LoVo (cell line): ENCODE measurements around the gene DHX34.
"Not testable (repeated sequence)": the region's sequence is repeated elsewhere in the genome, so short reads cannot be mapped to it uniquely, and the experiment has no call there.

ENCODE experiments used
- DNase-seq: peaks from one replicate; pipeline ENCODE4 v3.0.0-alpha.2; 2016; ENCODE audit warnings: low spot score

The DHX34 gene, protein sequence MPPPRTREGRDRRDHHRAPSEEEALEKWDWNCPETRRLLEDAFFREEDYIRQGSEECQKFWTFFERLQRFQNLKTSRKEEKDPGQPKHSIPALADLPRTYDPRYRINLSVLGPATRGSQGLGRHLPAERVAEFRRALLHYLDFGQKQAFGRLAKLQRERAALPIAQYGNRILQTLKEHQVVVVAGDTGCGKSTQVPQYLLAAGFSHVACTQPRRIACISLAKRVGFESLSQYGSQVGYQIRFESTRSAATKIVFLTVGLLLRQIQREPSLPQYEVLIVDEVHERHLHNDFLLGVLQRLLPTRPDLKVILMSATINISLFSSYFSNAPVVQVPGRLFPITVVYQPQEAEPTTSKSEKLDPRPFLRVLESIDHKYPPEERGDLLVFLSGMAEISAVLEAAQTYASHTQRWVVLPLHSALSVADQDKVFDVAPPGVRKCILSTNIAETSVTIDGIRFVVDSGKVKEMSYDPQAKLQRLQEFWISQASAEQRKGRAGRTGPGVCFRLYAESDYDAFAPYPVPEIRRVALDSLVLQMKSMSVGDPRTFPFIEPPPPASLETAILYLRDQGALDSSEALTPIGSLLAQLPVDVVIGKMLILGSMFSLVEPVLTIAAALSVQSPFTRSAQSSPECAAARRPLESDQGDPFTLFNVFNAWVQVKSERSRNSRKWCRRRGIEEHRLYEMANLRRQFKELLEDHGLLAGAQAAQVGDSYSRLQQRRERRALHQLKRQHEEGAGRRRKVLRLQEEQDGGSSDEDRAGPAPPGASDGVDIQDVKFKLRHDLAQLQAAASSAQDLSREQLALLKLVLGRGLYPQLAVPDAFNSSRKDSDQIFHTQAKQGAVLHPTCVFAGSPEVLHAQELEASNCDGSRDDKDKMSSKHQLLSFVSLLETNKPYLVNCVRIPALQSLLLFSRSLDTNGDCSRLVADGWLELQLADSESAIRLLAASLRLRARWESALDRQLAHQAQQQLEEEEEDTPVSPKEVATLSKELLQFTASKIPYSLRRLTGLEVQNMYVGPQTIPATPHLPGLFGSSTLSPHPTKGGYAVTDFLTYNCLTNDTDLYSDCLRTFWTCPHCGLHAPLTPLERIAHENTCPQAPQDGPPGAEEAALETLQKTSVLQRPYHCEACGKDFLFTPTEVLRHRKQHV

DNA sequence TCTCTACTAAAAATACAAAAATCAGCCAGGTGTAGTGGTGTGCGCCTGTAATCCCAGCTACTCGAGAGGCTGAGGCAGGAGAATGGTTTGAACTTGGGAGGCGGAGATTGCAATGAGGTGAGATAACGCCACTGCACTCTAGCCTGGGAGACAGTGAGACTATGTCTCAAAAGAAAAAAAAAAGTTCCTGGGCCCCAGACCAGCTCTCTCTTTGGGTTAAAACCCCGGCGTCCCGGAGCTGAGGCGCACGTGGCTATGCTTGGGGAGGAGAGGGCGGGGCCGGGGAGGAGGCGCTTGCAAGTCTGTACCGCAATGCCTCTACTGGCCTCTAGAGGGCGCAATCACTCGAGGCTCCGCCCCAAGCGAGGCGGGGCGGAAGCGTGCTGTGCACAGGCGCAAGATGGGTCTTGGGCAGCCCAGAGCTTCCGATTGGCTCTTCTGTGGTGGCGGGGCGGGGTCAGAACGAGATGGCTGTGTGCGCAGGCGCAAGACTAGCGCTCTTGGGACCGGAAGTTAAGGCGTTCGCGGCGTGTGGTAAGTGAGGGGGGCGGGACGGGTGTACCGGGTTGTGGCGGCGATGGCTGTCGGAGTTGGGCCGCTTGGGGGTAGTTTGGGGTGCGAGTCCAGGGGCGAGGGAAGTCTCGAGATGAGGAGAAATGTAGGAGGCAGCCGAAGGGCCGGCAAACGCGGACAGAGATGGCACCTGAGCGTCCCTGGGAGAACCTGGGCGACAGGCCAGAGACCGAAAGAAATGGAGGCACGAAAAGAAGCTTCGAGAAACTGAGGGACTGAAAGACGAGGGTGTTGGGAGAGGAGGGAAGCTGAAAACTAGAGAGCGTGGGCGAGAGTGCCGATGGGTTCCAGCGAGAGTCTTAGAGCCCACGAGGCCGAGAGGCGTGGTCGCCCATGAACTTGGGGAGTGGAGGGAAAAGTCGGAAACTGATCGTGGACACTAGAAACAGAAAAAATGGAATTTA lies at the start of gene DHX34:
DHX34 (plus strand) TSS at position 497 of the 977 bp plus-strand sequence. CDS start 3,716 bp downstream, outside the sequence.
- DNase-seq = peak; percentile 99

DNA sequence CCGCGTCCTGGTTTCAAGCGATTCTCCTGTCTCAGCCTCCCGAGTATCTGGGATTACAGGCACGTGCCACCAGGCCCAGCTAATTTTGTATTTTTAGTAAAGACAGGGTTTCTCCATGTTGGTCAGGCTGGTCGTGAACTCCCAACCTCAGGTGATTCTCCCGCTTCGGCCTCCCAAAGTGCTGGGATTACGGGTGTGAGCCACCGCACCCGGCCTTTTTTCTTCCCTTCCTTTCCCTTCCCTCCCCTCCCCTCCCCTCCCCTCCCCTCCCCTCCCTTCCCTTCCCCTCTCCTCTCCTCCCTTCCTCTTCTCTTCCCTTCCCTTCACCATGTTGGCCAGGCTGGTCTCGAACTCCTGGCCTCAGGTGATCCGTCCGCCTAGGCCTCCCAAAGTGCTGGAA lies 48.2 kb upstream of the DHX34 start:
- not testable (repeated sequence) for DNase-seq

DNA sequence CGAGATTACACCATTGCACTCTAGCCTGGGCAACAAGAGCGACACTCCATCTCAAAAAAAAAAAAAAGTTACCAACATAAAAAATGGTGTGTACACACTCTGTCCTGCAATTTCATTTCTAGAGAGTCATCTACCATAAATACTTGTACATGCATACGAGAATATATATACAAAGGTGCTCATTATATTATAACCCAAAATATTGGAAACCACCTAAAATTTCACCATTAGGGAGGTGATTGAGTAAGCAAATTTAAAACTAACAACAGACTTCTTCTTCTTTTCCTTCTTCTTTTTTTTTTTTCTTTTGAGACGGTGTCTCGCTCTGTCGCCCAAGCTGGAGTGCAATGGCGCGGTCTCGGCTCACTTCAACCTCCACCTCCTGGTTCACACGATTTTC lies 46.9 kb upstream of the DHX34 start:
- no peak for DNase-seq

DNA sequence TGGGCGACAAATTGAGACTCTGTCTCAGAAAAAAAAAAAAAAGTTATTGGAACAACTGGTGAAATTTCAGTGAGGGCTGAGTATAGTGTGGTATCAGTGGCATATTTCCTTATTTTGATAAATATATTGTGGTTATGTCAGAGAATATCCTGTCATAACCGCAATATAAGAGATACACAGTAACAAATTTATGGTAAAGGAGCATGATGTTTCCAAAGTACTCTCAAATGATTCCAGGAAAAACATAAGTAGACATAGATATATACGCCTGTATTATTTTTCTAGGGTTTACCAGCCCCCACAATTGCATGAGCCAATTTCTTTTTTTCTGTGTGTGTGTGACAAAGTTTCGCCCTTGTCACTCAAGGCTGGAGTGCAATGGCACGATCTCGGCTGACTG lies 45.1 kb upstream of the DHX34 start:
- DNase-seq = no peak

DNA sequence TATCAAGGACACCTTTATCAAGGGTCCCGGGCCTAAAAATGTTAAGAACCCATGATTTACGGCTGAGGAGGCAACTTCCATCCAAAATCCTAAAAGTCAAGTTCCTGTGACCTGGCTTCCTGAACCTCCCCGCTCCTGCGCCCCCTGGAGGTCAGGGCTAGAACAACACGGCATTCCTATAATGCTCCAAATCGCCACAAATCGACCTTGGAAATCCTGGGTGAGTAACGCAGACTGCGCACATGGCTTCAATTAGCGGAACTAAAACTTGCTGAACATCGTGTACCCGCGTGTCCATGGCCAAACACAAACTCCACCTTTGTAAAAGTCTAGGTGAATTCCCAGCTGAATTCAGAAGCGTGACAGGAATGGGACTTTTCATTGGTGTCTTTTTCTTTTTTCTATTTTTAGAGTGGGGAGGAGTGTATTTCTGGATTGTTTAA lies 43.8 kb upstream of the DHX34 start:
- peak; percentile 72 for DNase-seq

DNA sequence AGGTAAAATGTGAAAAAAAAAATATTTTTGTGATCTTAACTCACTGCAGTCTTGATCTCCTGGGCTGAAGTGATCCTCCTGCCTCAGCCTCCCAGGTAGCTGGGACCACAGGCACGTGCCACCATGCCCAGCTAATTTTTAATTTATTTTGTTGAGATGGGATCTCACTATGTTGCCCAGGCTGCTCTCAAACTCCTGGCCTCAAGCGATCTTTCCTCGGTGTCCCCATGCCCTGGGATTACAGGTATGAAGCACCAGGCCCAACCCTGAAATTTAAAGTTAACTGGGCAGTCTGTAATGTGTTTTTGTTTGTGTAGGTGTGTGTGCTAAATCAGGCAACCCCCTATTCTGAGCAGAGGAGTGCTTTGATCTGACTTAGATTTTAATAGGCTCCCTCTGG lies 42.8 kb upstream of the DHX34 start:
- no peak for DNase-seq

DNA sequence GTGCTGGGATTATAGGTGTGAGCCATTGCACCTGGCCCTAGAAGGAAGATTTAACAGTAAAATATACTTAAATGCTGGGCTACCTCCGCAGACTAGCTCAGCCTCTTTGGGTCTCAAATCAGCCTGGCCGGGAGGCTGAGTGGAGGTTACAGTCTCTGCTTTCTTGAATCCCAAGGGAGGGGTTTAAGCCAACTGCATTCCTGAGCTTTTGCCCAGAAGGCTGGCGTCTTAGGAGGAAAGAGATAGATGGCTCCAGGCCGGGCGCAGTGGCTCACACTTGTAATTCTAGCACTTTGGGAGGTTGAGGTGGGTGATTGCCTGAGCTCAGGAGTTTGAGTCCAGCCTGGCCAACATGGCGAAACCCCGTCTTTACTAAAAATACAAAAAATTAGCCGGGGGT lies 40.1 kb upstream of the DHX34 start:
- no peak for DNase-seq

DNA sequence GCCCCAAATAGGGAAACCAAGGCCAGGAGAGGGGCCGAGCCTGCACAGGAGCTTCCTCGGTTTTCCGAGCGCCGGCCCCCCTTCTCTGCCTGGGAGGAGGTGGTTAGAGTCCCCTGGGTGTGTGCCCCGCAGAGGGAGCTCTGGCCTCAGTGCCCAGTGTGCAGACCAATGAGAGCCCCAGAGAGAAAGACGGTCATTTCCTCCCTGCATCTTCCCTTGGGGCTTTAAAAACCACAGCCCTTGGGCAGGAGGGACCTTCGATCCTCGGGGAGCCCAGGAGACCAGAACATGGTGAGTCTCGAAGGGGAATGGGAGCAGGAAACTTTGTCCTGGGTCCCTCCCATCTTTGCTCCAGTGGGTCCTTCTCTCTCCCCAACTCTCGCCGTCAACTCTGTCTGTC lies 39.5 kb upstream of the DHX34 start, which contains the start of gene C5AR1:
C5AR1 (plus strand) TSS at position 254 of the 400 bp plus-strand sequence; CDS start at position 289, 35 bp downstream.
- no peak for DNase-seq

DNA sequence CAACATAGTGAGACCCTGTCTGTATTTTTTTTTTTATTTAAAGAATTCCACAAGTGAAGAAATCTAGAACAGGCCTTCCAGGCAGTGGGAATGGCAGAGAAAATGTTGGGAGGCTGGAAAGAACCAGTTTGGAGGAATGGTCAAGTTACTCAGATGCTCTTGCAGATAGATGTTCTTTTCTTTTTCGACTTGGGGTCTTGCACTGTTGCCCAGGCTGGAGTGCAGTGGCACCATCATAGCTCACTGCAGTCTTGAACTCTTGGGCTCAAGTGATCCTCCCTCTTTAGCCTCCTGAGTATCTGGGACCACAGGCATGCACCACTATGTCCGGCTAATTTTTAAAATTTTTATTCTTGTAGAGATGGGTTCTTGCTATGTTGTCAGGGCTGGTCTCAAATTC lies 38.8 kb upstream of the DHX34 start:
- no peak for DNase-seq

DNA sequence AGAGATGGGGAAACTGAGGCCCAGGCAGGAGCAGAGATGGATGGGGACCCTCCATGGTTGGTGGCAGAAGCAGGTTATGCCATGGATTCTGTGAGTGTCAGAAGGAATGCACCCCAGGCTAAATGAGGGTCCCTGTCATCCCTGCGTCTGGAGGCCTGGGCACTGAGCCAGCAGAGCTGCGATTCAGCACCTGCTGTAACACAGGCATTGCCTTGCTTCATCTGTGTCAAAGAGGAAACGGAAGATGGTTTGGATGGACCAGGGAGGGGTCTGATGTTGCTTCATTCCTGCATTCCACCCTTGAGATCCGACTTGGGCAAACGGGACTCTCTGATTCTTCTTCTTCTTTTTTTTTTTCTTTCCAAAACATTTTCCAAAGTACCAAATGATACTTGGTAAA lies 38.3 kb upstream of the DHX34 start:
- DNase-seq = peak; percentile 22

DNA sequence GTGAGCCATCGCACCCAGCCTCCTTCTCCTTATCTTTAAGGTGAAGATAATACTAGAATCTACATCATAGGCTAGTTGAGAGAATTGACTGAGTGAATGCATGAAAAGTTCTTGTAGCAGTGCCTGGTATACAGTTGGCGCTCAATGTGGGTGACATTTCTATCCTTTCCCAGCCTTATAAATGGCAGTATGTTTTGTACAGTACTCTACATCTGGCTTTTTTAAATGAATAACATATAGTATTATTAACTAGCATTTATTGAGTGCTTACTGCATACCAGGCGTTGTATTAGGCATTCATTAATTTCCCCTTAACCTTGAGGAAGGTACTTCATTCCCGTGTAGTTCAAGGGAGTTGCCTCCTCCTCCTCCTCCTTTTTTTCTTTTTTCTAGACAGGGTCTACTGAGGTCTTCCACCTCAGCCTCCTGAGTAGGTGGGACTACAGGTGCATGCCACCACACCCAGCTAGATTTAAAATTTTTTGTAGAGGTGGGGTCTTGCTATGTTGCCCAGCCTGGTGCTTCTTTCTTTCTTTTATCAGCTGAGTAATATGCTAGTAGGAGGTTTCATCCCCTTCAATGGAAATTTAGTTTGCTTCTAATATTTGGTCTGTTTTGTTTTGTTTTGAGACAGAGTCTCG lies 36.6 kb upstream of the DHX34 start:
- no peak for DNase-seq

DNA sequence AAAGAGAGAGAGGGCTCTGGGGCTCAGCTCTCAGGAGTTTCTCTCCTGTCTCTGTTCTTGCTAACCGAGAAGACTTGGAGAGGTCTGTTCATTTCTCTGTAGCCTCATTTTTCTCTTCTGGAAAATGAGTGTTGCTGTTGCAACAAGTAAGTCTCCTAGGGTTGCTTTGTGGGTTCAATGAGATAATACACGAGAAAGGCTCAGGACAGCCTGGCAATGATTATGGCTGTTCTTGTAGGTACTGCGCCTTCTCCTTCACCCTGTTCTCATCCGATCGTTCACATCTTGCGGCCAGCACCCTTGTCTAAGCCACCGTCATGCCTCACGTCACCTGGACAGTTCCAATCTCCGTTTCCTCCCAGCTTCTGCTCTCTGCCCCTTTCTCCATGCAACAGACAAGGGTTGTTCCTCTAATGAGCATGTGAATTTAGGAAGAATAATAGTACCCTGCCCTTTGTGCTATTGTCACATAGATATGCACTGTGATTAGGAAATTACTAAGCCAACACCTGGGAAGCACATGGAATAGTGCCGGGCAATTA lies 35.3 kb upstream of the DHX34 start:
- no peak for DNase-seq

DNA sequence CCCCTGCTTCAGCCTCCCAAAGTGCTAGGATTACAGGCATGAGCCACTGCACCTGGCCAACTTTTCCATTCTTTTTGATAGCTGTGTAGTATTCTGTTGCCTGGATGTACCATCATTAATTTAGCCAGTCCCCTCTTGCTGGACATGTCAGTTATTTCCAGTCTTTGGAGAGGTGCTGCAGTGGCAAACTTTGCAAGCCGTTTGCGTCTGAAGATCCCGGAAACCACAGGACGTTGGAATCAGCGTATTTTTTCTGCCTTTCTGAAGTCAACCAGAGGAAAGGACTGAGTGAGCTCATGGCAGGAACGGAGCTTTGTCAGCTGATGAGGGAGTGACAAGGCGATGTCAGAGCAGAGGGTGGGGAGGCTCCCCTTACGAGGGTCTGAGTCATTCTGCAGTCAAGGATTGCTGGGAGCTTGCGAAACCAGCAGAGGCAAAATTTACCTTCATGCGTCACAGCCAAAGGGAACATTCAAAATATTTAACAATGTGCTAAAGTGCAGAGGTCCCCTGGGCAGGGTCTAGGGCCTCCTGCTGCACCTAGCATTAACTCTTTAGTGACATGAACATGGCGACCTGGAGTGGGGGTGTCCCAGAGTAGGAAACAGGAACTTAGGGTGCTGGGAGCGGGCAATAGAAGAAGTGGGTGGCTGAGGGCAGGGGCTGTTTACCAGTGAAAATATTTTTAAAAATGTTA lies 33.8 kb upstream of the DHX34 start:
- peak; percentile 90 for DNase-seq

DNA sequence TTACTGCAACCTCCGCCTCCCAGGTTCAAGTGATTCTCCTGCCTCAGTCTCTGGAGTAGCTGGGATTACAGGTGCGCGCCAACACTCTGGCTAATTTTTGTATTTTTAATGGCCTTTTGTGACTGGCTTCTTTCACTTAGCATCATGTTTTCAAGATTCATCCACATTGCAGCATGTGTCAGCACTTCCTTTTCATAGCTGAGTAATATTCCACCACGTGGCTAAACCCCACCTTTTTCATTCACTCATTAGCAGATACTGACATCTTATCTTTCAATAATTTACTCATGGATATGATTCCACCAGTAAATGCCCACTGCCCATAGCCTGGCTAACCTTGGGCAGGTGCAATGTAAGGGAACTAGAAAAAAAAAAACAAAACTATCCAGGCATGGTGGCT lies 32.6 kb upstream of the DHX34 start:
- no peak for DNase-seq

DNA sequence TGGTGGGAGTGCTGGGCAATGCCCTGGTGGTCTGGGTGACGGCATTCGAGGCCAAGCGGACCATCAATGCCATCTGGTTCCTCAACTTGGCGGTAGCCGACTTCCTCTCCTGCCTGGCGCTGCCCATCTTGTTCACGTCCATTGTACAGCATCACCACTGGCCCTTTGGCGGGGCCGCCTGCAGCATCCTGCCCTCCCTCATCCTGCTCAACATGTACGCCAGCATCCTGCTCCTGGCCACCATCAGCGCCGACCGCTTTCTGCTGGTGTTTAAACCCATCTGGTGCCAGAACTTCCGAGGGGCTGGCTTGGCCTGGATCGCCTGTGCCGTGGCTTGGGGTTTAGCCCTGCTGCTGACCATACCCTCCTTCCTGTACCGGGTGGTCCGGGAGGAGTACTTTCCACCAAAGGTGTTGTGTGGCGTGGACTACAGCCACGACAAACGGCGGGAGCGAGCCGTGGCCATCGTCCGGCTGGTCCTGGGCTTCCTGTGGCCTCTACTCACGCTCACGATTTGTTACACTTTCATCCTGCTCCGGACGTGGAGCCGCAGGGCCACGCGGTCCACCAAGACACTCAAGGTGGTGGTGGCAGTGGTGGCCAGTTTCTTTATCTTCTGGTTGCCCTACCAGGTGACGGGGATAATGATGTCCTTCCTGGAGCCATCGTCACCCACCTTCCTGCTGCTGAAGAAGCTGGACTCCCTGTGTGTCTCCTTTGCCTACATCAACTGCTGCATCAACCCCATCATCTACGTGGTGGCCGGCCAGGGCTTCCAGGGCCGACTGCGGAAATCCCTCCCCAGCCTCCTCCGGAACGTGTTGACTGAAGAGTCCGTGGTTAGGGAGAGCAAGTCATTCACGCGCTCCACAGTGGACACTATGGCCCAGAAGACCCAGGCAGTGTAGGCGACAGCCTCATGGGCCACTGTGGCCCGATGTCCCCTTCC lies 28.9 kb upstream of the DHX34 start:
- no peak for DNase-seq

DNA sequence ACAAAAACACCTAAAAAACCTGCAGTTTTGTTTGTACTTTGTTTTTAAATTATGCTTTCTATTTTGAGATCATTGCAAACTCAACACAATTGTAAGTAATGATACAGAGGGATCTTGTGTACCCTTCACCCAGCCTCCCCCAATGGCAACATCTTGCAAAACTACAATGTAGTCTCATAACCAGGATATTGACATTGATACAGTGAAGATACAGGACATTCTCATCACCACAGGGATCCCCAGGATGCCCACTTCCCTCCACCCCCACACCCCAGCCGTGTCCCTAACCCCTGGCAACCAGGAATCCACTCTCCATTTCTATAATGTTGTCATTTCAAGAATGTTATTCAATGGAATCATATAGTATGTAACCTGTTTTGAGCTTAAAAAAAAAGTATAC lies 27.5 kb upstream of the DHX34 start:
- DNase-seq = no peak

DNA sequence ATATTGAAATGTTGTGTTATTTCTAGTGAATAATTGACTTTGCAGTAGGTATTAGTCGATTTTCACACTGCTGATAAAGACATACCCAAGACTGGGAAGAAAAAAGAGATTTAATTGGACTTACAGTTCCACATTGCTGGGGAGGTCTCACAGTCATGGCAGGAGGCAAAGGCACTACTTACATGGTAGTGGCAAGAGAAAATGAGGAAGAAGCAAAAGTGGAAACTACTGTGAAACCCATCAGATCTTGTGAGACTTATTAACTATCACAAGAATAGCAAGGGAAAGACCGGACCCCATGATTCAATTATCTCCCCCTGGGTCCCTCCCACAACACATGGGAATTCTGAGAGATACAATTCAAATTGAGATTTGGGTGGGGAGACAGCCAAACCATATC lies 27.1 kb upstream of the DHX34 start:
- no peak for DNase-seq

DNA sequence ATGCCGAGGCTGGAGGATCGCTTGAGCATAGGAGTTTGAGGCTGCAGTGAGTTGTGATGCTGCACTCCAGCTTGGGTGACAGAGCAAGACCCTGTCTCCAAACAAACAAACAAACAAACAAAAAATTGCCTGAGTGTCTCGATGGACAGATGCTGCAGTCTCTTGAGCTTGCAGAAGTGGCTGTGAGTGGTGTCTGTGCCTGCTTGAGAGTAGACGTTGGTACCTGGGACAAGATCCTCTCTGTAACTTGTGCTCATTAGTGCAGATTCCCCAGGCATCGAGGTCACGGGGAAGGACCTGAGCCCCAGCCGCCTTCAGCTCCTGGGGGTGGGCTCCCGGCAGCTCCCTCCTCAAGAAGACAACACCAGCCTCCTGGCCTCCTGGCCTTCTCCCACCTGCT lies 25.7 kb upstream of the DHX34 start:
- DNase-seq = no peak

DNA sequence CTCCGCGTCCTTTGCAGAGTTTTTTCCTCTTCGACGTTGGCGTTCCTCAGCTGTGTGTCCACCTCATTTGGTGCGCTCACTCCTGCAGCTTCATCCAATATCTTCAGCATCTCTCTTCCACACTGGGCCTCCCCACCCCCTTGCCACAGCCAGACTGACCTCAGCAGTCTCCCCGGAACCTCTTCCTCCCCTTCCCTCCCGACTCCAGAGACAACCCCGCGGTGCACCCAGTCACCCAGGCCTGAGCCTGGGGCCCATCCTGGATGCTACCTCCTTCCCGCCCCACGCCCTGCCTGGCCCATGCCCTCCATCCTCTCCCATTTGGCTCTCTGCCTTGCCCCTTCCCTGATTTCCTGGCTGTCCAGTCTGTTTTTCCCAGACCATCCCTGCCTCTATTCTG lies 25.2 kb upstream of the DHX34 start:
- DNase-seq = no peak
